ENCODE measurements around the gene RACGAP1.

GRCh38 chr12:49939707-49940106, 85.6 kb downstream of the RACGAP1 start:
- TF ChIP-seq, protein P1, sequence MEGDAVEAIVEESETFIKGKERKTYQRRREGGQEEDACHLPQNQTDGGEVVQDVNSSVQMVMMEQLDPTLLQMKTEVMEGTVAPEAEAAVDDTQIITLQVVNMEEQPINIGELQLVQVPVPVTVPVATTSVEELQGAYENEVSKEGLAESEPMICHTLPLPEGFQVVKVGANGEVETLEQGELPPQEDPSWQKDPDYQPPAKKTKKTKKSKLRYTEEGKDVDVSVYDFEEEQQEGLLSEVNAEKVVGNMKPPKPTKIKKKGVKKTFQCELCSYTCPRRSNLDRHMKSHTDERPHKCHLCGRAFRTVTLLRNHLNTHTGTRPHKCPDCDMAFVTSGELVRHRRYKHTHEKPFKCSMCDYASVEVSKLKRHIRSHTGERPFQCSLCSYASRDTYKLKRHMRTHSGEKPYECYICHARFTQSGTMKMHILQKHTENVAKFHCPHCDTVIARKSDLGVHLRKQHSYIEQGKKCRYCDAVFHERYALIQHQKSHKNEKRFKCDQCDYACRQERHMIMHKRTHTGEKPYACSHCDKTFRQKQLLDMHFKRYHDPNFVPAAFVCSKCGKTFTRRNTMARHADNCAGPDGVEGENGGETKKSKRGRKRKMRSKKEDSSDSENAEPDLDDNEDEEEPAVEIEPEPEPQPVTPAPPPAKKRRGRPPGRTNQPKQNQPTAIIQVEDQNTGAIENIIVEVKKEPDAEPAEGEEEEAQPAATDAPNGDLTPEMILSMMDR (IDR thresholded peaks at IDR 0.05) = no peak
- TF ChIP-seq POLR2A (IDR thresholded peaks at IDR 0.05) = no peak

Data from testis (tissue), 2 donors.